ENCODE data around the gene ACAA1. TPM values are rescaled to one million over a fixed set of nuclear protein-coding genes. Genes with fewer than 3 reads are reported as not detected.

ACAA1 gene
- total RNA-seq, 1 experiment from 2014 or later, result 44.3 TPM

GRCh38 chr3:38141952-38142273 is 5.0 kb upstream of the ACAA1 start:
- no peak for TF ChIP-seq CTCF (conservative IDR thresholded peaks at IDR 0.05)
- Histone ChIP-seq H3K23me2 (ENCODE audit: insufficient read length, low read depth, low read length, poor library complexity, severe bottlenecking) (peaks cover 18% of the 10 kb centered on the region), H3K9ac (ENCODE audit: extremely low read depth, insufficient read length, low read length) (no peak overlapping the region), H3K79me2 (ENCODE audit: insufficient read depth, low read length) (no peaks in the 10 kb centered on the region), H2AFZ (ENCODE audit: low read length) (no peak overlapping the region), H4K5ac (ENCODE audit: insufficient read length, low read depth, low read length) (no peak overlapping the region), H2BK15ac (ENCODE audit: low read depth, low read length) (no peak overlapping the region), H3K18ac (ENCODE audit: insufficient read length, low read depth, low read length) (no peak overlapping the region), H3K4me2 (ENCODE audit: insufficient read depth, insufficient read length, low read length) (no peak overlapping the region), H4K8ac (replicated peaks; ENCODE audit: insufficient read length, low read depth, low read length) (no peak overlapping the region), H2BK20ac (ENCODE audit: low read depth, low read length, poor library complexity, severe bottlenecking) (no peak overlapping the region), H3T11ph (ENCODE audit: low read length) (no peak overlapping the region), H3K56ac (ENCODE audit: insufficient read length, low read depth, low read length) (no peak overlapping the region), H2BK5ac (ENCODE audit: insufficient read length, low read length) (no peak overlapping the region), H3K79me1 (ENCODE audit: insufficient read depth, low read depth, low read length, poor library complexity, severe bottlenecking) (no peaks in the 10 kb centered on the region), H2AK5ac (ENCODE audit: insufficient read length, low read length) (no peak overlapping the region), H2BK120ac (ENCODE audit: low read depth, low read length, poor library complexity, severe bottlenecking) (no peak overlapping the region), H3K23ac (ENCODE audit: insufficient read length, low read depth, low read length) (no peak overlapping the region), H3K4ac (ENCODE audit: low read depth, low read length) (no peak overlapping the region), H3K27me3 (ENCODE audit: insufficient read depth, low read length) (no peaks in the 10 kb centered on the region), H3K9me3 (ENCODE audit: control insufficient read depth, low read depth, low read length) (no peaks in the 10 kb centered on the region), H4K20me1 (ENCODE audit: control insufficient read depth, insufficient read depth, insufficient read length) (no peaks in the 10 kb centered on the region), H2BK12ac (ENCODE audit: insufficient read length, low read depth, low read length) (no peak overlapping the region), H3K14ac (ENCODE audit: insufficient read depth, low read length) (no peak overlapping the region), H3K4me1 (ENCODE audit: insufficient read depth, low read length) (peaks cover 8% of the 10 kb centered on the region; the same call in 1 of the 2 replicates), H3K27ac (ENCODE audit: insufficient read length, low read depth, low read length) (no peak overlapping the region), H4K91ac (ENCODE audit: insufficient read length, low read depth, low read length) (no peak overlapping the region)
- WGBS (ENCODE audit: extremely low coverage, insufficient read length, low lambda C conversion rate), result no CpG with 5 or more reads among the region's 2 CpGs
- no peak for DNase-seq
- Mint-ChIP-seq H3K27ac (peak overlapping the region in 1 of 3 experiments; percentile 55; a peak in 1 of 7 replicates), H3K4me3 (no peak overlapping the region), H3K4me1 (peaks cover 23 to 27% of the 10 kb centered on the region in 2 experiments), H3K36me3 (ENCODE audit: insufficient read depth in 1 of 3, low read depth in 3 of 3) (peaks cover 16 to 29% (median 23%) of the 10 kb centered on the region in 3 experiments), H3K9me3 (peaks cover 4 to 6% of the 10 kb centered on the region in 2 experiments; a peak in 4 of 5 replicates), H3K27me3 (ENCODE audit: low read depth) (peaks cover 2% of the 10 kb centered on the region)
